ENCODE results near the gene TEAD2. TPM values are rescaled to one million over a fixed set of nuclear protein-coding genes. Genes with fewer than 3 reads are reported as not detected.

The TEAD2 gene
- total RNA-seq, 1 experiment from 2014 or later, result 106 TPM

DNA sequence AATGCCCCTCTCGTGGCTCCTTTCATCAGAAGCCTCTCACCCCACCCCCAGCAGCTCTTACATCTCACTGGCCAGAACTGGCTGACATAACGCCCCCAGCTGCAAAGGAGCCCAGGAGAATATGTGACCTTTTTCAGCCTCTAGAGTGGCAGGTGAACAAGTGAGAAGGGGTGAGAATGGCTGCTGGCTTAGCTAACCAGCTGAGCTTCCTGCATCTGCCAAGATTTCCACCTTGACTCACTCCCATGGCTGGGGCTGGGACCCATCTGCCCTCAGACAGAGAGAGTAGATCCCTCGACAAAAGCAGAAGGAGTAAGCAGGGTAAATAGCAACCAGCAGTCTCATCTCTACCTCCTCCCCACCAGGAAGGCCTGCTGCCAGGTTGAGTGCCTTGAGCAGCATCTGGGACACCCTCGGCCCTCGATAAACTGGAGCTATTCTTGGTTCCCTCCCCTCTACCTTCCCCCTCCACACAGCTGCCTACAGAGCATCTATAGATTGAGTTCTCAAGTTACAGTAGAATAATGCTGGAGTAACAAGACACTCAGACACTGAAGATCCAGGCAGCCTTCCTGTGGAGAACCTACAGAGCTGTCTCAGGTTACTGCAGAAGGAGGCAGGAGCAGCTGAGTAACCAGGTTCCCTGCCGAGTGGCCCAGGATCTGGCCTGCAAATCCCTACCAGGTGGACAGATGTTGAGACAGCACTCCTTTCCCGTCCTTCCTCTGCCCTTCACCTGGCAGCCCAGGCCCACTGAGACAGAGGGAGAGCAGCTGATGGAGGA, 41.4 kb upstream of the TEAD2 start (continued):
- TF ChIP-seq ZNF138 (CRISPR knock-in tag; conservative IDR thresholded peaks at IDR 0.05), result no peak
- TF ChIP-seq TCF7 (CRISPR knock-in tag; IDR thresholded peaks at IDR 0.05; ENCODE audit: low read depth), result no peak
- 0 out of 2 replicates have a peak, but pooled peaks have one; percentile 54 for TF ChIP-seq FOXP1 (CRISPR knock-in tag; IDR thresholded peaks at IDR 0.05; ENCODE audit: borderline replicate concordance)
- TF ChIP-seq ESRRA (CRISPR knock-in tag; IDR thresholded peaks at IDR 0.05; ENCODE audit: borderline replicate concordance), result 0 out of 2 replicates have a peak, but pooled peaks have one; percentile 12
- TF ChIP-seq, protein P1, sequence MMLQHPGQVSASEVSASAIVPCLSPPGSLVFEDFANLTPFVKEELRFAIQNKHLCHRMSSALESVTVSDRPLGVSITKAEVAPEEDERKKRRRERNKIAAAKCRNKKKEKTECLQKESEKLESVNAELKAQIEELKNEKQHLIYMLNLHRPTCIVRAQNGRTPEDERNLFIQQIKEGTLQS (CRISPR knock-in tag; conservative IDR thresholded peaks at IDR 0.05), result no peak
- 0 out of 2 replicates have a peak, but pooled peaks have one; percentile 41 for TF ChIP-seq GTF2I (CRISPR knock-in tag; conservative IDR thresholded peaks at IDR 0.05)
- TF ChIP-seq, protein P2, sequence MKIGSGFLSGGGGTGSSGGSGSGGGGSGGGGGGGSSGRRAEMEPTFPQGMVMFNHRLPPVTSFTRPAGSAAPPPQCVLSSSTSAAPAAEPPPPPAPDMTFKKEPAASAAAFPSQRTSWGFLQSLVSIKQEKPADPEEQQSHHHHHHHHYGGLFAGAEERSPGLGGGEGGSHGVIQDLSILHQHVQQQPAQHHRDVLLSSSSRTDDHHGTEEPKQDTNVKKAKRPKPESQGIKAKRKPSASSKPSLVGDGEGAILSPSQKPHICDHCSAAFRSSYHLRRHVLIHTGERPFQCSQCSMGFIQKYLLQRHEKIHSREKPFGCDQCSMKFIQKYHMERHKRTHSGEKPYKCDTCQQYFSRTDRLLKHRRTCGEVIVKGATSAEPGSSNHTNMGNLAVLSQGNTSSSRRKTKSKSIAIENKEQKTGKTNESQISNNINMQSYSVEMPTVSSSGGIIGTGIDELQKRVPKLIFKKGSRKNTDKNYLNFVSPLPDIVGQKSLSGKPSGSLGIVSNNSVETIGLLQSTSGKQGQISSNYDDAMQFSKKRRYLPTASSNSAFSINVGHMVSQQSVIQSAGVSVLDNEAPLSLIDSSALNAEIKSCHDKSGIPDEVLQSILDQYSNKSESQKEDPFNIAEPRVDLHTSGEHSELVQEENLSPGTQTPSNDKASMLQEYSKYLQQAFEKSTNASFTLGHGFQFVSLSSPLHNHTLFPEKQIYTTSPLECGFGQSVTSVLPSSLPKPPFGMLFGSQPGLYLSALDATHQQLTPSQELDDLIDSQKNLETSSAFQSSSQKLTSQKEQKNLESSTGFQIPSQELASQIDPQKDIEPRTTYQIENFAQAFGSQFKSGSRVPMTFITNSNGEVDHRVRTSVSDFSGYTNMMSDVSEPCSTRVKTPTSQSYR (CRISPR knock-in tag; IDR thresholded peaks at IDR 0.05), result 0 out of 2 replicates have a peak, but pooled peaks have one; percentile 34
- 0 out of 2 replicates have a peak, but pooled peaks have one; percentile 47 for TF ChIP-seq MYBL2 (CRISPR knock-in tag; IDR thresholded peaks at IDR 0.05)
- peak; percentile 85; the same call in 1 of the 2 replicates for TF ChIP-seq PRRX2 (CRISPR knock-in tag; IDR thresholded peaks at IDR 0.05)
- 0 out of 2 replicates have a peak, but pooled peaks have one; percentile 51 for TF ChIP-seq ETV6 (CRISPR knock-in tag; IDR thresholded peaks at IDR 0.05)
- TF ChIP-seq CREB1 (CRISPR knock-in tag; IDR thresholded peaks at IDR 0.05), result peak; percentile 23; the same call in 1 of the 2 replicates
- TF ChIP-seq, protein P3, sequence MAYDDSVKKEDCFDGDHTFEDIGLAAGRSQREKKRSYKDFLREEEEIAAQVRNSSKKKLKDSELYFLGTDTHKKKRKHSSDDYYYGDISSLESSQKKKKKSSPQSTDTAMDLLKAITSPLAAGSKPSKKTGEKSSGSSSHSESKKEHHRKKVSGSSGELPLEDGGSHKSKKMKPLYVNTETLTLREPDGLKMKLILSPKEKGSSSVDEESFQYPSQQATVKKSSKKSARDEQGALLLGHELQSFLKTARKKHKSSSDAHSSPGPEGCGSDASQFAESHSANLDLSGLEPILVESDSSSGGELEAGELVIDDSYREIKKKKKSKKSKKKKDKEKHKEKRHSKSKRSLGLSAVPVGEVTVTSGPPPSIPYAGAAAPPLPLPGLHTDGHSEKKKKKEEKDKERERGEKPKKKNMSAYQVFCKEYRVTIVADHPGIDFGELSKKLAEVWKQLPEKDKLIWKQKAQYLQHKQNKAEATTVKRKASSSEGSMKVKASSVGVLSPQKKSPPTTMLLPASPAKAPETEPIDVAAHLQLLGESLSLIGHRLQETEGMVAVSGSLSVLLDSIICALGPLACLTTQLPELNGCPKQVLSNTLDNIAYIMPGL (CRISPR knock-in tag; IDR thresholded peaks at IDR 0.05), result no peak
- peak; percentile 47; the same call in 1 of the 2 replicates for TF ChIP-seq SMAD3 (CRISPR knock-in tag; IDR thresholded peaks at IDR 0.05; ENCODE audit: borderline replicate concordance)
- TF ChIP-seq, protein P4, sequence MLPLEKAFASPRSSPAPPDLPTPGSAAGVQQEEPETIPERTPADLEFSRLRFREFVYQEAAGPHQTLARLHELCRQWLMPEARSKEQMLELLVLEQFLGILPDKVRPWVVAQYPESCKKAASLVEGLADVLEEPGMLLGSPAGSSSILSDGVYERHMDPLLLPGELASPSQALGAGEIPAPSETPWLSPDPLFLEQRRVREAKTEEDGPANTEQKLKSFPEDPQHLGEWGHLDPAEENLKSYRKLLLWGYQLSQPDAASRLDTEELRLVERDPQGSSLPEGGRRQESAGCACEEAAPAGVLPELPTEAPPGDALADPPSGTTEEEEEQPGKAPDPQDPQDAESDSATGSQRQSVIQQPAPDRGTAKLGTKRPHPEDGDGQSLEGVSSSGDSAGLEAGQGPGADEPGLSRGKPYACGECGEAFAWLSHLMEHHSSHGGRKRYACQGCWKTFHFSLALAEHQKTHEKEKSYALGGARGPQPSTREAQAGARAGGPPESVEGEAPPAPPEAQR (CRISPR knock-in tag; IDR thresholded peaks at IDR 0.05), result peak; percentile 81

DNA sequence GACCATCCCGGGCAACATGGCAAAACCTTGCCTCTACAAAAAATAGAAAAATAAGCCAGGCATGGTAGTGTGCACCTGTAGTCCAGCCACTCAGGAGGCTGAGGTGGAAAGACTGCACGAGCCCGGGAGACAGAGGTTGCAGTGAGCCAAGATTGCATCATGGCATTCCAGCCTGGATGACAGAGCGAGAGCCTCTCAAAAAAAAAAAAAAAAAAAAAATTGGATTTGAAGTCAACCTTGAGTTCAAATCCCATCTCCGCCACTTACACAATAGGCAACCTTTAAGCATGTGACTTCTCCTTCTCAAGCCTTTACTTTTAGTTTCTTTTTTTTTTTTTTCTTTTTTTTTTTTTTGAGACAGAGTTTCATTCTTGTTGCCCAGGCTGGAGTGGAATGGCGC, 37.8 kb upstream of the TEAD2 start:
- no peak overlapping the region for H3K27ac Mint-ChIP-seq
- peaks cover 54% of the 10 kb centered on the region for H3K4me1 Mint-ChIP-seq
- DNase-seq (ENCODE audit: low spot score) (no peak), ATAC-seq (no peak)
- ChIA-PET CTCF (no interaction called here), POLR2A (interaction anchor here (0.7 kb wide), 1 partner anchor 16 kb away, joined by 5 read pairs; no protein-coding TSS in a partner anchor)
- no peaks in the 10 kb centered on the region for H3K36me3 Mint-ChIP-seq
- no peaks in the 10 kb centered on the region for H3K9me3 Mint-ChIP-seq
- no peak overlapping the region for H3K4me3 Mint-ChIP-seq
- TF ChIP-seq ZNF671 (CRISPR knock-in tag; IDR thresholded peaks at IDR 0.05) (no peak), GABPB1 (CRISPR knock-in tag; IDR thresholded peaks at IDR 0.05) (peak; percentile 85), CBFB (CRISPR knock-in tag; IDR thresholded peaks at IDR 0.05; ENCODE audit: low read depth) (no peak), GRHL2 (CRISPR knock-in tag; IDR thresholded peaks at IDR 0.05; ENCODE audit: insufficient replicate concordance, severe bottlenecking) (no peak)
- TF ChIP-seq, protein P5, sequence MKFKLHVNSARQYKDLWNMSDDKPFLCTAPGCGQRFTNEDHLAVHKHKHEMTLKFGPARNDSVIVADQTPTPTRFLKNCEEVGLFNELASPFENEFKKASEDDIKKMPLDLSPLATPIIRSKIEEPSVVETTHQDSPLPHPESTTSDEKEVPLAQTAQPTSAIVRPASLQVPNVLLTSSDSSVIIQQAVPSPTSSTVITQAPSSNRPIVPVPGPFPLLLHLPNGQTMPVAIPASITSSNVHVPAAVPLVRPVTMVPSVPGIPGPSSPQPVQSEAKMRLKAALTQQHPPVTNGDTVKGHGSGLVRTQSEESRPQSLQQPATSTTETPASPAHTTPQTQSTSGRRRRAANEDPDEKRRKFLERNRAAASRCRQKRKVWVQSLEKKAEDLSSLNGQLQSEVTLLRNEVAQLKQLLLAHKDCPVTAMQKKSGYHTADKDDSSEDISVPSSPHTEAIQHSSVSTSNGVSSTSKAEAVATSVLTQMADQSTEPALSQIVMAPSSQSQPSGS (CRISPR knock-in tag; IDR thresholded peaks at IDR 0.05; ENCODE audit: borderline replicate concordance, low read depth), result no peak
- TF ChIP-seq, protein P6, sequence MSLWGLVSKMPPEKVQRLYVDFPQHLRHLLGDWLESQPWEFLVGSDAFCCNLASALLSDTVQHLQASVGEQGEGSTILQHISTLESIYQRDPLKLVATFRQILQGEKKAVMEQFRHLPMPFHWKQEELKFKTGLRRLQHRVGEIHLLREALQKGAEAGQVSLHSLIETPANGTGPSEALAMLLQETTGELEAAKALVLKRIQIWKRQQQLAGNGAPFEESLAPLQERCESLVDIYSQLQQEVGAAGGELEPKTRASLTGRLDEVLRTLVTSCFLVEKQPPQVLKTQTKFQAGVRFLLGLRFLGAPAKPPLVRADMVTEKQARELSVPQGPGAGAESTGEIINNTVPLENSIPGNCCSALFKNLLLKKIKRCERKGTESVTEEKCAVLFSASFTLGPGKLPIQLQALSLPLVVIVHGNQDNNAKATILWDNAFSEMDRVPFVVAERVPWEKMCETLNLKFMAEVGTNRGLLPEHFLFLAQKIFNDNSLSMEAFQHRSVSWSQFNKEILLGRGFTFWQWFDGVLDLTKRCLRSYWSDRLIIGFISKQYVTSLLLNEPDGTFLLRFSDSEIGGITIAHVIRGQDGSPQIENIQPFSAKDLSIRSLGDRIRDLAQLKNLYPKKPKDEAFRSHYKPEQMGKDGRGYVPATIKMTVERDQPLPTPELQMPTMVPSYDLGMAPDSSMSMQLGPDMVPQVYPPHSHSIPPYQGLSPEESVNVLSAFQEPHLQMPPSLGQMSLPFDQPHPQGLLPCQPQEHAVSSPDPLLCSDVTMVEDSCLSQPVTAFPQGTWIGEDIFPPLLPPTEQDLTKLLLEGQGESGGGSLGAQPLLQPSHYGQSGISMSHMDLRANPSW (CRISPR knock-in tag; conservative IDR thresholded peaks at IDR 0.05; ENCODE audit: low read depth), result no peak
- TF ChIP-seq, protein P7, sequence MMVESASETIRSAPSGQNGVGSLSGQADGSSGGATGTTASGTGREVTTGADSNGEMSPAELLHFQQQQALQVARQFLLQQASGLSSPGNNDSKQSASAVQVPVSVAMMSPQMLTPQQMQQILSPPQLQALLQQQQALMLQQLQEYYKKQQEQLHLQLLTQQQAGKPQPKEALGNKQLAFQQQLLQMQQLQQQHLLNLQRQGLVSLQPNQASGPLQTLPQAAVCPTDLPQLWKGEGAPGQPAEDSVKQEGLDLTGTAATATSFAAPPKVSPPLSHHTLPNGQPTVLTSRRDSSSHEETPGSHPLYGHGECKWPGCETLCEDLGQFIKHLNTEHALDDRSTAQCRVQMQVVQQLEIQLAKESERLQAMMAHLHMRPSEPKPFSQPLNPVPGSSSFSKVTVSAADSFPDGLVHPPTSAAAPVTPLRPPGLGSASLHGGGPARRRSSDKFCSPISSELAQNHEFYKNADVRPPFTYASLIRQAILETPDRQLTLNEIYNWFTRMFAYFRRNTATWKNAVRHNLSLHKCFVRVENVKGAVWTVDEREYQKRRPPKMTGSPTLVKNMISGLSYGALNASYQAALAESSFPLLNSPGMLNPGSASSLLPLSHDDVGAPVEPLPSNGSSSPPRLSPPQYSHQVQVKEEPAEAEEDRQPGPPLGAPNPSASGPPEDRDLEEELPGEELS (CRISPR knock-in tag; IDR thresholded peaks at IDR 0.05), result no peak
- H3K27me3 Mint-ChIP-seq (ENCODE audit: low read depth), result no peaks in the 10 kb centered on the region; the same call in 1 of the 2 replicates

Data from WTC11 (cell line).